NCI-H510A (cell line): Measurements from ENCODE around the gene ZNF181.

ENCODE experiments used
- DNase-seq: peaks from one replicate; lab custom pipeline; 2025; lab: John Stamatoyannopoulos, UW

Gene ZNF181

DNA sequence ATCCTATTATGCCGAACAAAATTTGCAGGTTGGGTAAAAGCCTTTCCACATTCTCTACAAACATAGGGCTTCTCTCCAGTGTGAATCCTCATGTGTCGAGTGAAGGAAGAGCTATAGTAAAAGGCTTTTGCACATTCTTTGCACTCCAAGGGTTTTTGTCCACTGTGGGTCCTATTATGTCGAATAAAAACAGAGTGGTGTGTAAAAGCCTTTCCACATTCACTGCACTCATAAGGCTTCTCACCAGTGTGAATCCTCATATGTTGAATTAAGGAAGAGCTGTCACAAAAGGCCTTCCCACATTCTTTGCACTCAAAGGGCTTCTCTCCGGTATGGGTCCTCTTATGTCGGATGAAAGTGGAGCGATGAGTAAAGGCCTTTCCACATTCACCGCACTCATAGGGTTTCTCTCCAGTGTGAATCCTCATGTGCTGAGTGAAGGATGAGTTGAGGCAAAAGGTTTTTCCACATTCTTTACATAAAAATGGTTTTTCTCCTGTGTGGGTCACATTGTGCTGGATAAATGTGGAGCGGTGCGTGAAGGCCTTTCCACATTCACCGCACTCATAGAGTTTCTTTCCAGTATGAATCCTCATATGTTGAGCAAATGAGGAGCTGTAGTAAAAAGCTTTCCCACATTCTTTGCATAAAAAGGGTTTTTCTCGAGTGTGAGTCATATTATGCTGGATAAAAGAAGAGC lies 25.3 kb downstream of the ZNF181 start:
- no peak for DNase-seq

DNA sequence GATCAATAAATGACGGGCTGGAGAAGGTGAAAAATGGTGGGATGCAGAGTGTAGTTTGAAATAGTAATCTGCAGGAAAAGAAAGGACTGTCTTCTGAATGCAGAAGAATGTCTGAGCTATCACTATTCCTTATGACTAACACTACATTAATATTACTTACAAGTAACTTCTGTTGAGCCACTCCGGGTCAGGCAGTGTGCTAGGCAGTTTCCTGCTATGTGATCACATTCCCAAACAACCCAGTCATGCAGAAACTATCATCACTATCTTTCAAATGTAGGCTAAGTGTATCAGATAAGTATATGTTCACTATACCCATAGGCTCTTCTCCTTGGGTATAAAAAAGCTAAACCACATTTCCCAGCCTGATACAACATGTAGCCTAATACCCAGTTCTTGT lies 32.3 kb downstream of the ZNF181 start:
- no peak for DNase-seq

DNA sequence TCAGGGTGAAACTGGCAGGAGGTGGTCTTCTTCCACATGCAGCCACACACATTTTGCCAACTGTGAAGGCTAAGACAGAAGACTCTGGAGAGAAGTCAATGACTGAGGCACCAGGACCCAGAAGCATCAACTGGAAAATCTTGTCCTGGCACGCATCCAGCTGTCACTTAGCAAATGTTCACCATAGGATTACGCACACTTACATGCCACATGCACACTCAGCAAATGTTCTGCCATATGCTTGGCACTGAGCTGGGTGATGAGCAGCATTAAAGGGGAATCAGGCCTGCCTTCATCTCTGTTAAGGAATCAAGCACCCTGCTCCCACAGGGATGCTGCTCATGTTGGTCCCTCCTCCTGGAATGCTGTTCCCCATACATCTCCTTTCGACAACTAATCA lies 33.9 kb downstream of the ZNF181 start:
- no peak for DNase-seq

DNA sequence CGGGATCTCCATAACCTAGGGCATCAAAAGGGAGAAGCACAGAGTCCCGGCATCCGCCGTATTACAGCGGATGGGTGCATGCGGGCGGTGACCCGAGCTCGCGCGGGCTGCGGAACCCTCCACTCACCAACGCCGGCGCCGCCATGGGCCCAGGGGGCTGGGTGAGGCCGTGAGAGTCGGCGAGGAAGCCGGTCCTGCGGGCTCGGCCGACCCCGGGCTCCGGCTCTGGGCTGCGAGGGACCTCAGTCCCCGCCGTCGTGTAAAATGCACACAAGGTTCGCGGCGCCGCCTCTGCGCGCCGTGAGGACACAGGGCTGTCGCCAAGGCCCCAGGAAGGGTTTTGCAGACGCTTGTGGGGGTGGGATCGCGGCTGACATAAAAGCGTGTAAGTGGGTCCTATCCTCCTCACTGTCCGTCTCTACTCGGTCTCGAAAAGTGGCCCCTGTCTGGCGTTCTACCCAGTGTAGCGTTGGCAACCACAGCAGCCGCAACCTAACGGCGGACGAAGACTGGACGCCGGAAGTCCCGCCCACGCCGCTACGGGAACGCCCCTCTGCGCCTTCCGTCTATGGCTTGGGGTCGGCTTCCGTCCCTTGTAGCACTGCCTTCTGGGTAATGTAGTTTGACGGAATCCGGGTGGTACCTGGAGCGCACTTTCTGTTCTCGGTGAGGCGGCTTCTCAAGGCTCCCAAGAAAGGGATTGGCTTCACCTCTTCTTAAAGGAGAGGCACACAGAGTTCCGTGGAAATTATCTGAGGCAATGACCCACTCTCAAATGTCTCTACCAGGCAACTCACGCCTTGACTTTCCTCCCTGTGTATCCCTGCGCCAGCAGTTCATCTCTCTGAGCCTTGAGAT lies 38.9 kb downstream of the ZNF181 start, which contains the start of gene ZNF599:
TSS of gene ZNF599 (minus strand) at position 519 of the 858 bp plus-strand sequence. CDS start at position 145, 374 bp downstream.
- peak; percentile 60 for DNase-seq

DNA sequence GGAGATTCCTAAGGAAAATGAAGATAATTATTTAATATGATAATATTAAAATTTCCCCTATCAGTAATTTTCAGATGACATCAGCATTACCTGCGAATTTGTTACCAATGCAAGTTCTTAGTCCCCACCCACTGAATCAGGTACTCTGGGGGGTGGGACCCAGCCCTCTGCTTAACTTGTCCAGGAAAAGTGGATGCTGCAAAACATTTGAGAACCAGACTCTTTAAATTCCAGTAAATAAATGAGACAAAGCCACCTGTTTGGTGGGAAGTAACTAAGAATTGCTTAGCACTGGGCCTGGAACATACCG lies 39.5 kb downstream of the ZNF181 start:
- no peak for DNase-seq

DNA sequence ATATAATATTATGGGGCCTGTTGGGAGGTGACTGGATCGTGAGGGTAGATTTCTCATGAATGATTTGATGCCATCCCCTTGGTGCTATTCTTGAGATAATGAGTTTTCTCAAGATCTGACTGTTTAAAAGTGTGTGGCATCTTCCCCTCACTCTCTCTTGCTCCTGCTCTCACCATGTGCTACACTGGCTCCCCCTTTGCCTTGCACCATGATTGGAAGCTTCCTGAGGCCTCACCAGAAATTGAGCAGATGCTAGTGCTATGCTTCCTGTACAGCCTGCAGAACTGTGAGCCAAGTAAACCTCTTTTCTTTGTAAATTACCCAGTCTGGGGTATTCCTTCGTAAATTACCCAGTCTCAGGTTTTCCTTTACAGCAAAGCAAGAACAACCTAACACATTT lies 40.8 kb downstream of the ZNF181 start:
- DNase-seq, result no peak

DNA sequence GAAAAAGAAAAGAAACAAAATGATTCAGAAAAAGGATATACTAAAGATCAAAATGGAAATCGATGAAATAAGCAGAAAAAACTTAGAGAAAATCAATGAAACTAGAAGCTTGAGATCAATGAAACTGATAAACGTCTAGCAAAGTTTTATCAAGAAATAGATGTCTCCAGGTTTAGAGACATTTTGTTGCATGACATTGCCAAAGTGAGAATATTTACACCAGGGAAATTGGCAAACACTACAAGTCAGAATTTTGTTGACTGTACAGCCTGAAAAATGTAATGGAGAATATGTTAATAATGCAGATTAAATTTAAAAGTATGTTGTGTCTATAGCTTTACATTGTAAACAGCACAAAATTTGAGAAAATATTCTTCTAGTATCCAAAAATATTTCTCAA lies 44.3 kb downstream of the ZNF181 start:
- DNase-seq, result no peak

- no peak for DNase-seq
Observed at GRCh38 chr19:34779652-34780051, 45.6 kb downstream of the ZNF181 start.

GRCh38 chr19:34786236-34786635 lies 52.2 kb downstream of the ZNF181 start:
- DNase-seq, result no peak

DNA sequence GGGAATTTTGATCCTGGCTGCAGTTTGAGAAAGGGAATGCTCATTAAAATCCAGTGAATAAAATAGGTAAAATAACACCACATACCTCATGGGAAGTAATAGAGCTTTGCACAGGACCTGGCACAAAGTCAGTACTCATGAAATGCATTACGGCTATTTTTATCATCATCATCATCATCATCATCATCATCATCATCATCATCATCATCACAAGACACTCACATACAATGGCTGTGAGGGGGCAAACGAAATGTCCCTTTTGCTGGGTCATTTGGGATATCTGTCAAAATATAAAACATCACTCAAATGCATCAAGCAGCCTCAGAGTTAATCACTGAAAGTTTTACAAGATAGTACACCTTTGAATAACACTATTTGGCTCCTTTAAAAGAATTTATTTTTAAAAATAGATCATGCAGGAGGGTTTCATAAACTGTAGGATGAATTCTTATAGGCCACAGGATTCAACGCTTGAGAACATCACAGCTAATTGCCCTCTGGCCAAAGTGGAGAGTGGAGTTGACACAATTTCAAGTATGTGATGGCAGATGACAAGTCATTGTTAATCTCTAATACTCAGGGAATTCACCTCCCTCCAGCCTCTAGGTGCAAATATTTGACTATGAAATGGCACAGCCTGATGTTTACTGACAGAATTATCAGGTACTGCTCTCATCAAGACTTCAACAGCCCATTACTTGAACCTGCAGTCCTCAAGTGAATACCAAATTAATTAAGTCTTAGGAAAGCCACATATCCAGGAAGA lies 53.2 kb downstream of the ZNF181 start:
- DNase-seq, result no peak

- DNase-seq, result no peak
Observed at GRCh38 chr19:34788074-34788473, 54.0 kb downstream of the ZNF181 start.

- DNase-seq, result no peak
Observed at GRCh38 chr19:34793565-34793964, 59.5 kb downstream of the ZNF181 start.

- no peak for DNase-seq
Observed at GRCh38 chr19:34794066-34794960, 60.3 kb downstream of the ZNF181 start.
